B cell (primary cell): ENCODE results near the gene ADAM17. TPM values are rescaled to one million over a fixed set of nuclear protein-coding genes. Genes with fewer than 3 reads are reported as not detected.

Source experiments
- polyA plus RNA-seq: library from polyadenylated mRNA; depleted of rRNA; stranded (reverse); fragments of >200 nt; gene quantifications from 2 replicates; pipeline ENCODE4 v1.2.3, GENCODE V29; 2012
- total RNA-seq, 2 donors: library from RNA; stranded (reverse); fragments of 120-200 nt in 1 of 2; gene quantifications; 1 replicate in 1 of 2; 2 replicates in 1 of 2; pipeline versions ENCODE4 v1.2.3 to v1.2.4, GENCODE V29; 2013 to 2022

The ADAM17 gene
- total and polyA plus RNA-seq, 2 donors (not counting 1 experiment from before 2014, with no cell fraction given), result 13.9 to 57.8 TPM

Other genes starting within 250 kb of the ADAM17 start
- gene ITGB1BP1, start 132.3 kb downstream of the ADAM17 start, total RNA-seq, result 42.8 and 47.1 TPM in 2 replicates
- 25.7 and 31.2 TPM in 2 replicates for gene ITGB1BP1, start 132.3 kb downstream of the ADAM17 start, polyA plus RNA-seq
- gene CPSF3, start 132.2 kb downstream of the ADAM17 start, total RNA-seq, result 28.0 and 28.4 TPM in 2 replicates
- 13.0 and 18.2 TPM in 2 replicates for gene CPSF3, start 132.2 kb downstream of the ADAM17 start, polyA plus RNA-seq
- 47.1 and 54.8 TPM in 2 replicates for gene IAH1, start 81.3 kb downstream of the ADAM17 start, total RNA-seq
- gene IAH1, start 81.3 kb downstream of the ADAM17 start, polyA plus RNA-seq, result 25.1 and 33.3 TPM in 2 replicates
- gene YWHAQ, start 75.2 kb upstream of the ADAM17 start, total RNA-seq, result 119 and 126 TPM in 2 replicates
- gene YWHAQ, start 75.2 kb upstream of the ADAM17 start, polyA plus RNA-seq, result 68.7 and 93.3 TPM in 2 replicates